GM21737 (cell line): Measurements from ENCODE around the gene OASL.
A peak's percentile ranks its signal among the peaks of the same experiment; 100 is the strongest.

ENCODE experiments used
- ATAC-seq: cut with Tn5 transposase; IDR thresholded peaks from one replicate; pipeline ENCODE4 v1.9.1; 2021; ENCODE audit warnings: mild to moderate bottlenecking, moderate library complexity; ENCODE audit not compliant: unreplicated experiment

OASL gene

GRCh38 chr12:121015825-121016766 lies 22.9 kb downstream of the OASL start, which contains the start of gene C12orf43:
C12orf43 (minus strand) TSS chr12:121016487; CDS start chr12:121016474, 13 bp downstream.
- ATAC-seq: peak; percentile 93

- ATAC-seq: no peak
Measured at GRCh38 chr12:121013715-121014114, 25.3 kb downstream of the OASL start.

GRCh38 chr12:121011820-121012219 lies 27.2 kb downstream of the OASL start:
- ATAC-seq: no peak

- no peak for ATAC-seq
Measured at GRCh38 chr12:121010860-121011259, 28.2 kb downstream of the OASL start.

GRCh38 chr12:121009741-121010140 lies 29.3 kb downstream of the OASL start:
- no peak for ATAC-seq

DNA sequence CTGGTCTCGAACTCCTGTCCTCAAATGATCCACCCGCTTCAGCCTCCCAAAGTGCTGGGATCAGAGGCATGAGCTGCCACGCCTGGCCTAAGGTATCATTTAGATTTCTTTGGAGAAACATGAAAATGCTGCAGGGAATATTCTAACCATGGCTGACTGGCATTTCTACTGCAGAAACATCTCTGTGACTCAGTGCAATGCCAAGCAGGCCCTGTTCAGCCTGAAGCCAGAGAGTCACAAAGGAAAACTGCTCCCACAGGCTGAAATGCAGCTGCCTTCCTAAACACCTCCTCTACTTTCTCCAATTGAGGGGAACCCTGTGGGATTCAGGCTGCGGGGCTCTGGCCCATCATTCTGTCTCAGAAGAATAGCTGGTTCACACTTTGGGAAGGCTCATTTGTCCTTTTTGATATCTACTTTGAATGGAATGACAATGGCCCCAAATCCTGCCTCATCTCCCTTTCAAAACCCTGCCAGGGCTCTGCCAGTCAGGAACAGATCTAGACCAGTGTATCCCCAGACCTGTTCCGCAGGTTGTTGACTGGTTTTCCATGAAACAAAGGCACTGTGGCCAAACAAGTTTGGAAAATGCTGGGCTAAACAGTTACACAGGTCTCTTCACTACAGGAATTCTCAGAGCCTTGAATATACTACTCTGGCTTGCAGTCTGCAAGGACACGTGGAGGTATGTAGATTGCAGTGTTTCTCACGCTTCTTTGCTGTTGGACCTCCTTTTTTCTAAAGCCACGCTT lies 30.5 kb downstream of the OASL start:
- no peak for ATAC-seq

- ATAC-seq: no peak
Measured at GRCh38 chr12:121005346-121005815, 33.7 kb downstream of the OASL start.

DNA sequence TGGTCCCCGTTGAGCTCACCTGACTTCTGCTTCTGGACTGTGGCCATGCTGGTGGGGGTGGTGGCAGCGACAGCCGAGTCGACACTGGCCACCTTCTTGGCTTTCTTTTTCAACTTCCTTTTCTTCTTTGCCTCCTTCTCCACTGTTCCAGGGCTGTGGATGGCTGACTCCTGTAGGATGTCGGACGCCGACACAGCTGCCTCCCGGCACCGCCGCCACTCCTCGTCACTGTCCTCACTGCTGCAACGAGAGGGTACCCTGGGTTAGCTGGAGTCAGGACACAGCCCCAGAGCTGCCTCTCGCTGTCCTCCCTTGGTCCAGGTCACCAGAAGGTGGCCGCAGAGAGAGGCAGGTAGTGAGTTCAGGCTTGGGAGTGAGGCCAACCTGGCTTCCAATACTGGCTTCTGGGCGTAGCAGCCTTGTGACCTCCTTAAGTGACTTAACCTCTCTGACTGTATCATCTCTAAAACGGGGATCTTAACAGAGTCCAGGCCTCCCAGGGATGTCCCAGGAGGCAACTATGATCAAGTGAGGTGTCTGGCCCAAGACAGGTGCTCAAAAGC lies 34.7 kb downstream of the OASL start:
- ATAC-seq: no peak

- no peak for ATAC-seq
Measured at GRCh38 chr12:121003650-121004049, 35.4 kb downstream of the OASL start.

DNA sequence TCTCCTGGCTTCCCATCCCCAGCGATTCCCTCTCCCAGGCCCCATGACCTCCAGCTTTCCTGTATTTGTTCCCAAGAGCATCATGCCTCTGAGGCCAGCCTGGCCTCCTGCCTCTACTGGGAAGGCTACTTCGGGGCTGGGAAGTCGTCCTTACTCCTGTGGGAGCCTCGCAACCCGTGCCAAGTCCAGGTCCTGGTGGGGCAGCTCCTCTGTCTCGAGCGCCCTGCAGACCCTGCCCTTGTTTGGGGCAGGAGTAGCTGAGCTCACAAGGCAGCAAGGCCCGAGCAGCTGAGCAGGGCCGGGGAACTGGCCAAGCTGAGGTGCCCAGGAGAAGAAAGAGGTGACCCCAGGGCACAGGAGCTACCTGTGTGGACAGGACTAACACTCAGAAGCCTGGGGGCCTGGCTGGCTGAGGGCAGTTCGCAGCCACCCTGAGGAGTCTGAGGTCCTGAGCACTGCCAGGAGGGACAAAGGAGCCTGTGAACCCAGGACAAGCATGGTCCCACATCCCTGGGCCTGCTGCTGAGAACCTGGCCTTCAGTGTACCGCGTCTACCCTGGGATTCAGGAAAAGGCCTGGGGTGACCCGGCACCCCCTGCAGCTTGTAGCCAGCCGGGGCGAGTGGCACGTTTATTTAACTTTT lies 37.1 kb downstream of the OASL start:
- ATAC-seq: no peak

DNA sequence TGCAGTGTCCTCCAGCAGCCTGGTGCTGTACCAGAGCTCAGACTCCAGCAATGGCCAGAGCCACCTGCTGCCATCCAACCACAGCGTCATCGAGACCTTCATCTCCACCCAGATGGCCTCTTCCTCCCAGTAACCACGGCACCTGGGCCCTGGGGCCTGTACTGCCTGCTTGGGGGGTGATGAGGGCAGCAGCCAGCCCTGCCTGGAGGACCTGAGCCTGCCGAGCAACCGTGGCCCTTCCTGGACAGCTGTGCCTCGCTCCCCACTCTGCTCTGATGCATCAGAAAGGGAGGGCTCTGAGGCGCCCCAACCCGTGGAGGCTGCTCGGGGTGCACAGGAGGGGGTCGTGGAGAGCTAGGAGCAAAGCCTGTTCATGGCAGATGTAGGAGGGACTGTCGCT lies 38.0 kb downstream of the OASL start:
- no peak for ATAC-seq

GRCh38 chr12:121000530-121000929 lies 38.5 kb downstream of the OASL start:
- no peak for ATAC-seq

DNA sequence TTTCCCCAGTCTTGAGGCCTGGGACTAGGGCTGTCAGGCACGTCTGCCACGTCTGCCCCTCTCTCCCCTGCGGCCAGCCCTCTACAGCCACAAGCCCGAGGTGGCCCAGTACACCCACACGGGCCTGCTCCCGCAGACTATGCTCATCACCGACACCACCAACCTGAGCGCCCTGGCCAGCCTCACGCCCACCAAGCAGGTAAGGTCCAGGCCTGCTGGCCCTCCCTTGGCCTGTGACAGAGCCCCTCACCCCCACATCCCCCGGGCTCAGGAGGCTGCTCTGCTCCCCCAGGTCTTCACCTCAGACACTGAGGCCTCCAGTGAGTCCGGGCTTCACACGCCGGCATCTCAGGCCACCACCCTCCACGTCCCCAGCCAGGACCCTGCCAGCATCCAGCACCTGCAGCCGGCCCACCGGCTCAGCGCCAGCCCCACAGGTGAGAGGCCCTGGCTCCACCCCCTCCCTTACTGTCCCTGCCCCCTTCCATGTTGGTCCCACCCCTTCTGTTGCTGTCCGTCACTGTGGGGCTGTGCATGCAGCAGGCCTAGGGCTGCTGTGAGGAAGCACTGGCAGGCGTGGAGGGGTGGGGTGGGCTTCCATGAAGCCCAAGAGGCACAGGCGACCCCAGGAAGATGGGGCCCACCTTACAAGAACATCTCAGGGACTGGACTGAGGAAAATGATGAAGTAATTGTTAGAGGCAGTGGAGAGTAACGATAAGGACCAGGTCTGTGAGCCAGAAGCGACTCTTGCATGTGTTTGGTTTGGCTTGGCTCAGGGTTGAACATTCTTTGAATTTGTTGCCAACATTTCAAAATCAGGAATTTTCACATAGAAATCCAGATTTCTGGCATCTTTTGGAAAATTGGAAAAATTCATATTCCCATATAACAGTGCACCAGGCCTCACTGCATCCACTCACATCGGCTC lies 39.6 kb downstream of the OASL start:
- no peak for ATAC-seq

DNA sequence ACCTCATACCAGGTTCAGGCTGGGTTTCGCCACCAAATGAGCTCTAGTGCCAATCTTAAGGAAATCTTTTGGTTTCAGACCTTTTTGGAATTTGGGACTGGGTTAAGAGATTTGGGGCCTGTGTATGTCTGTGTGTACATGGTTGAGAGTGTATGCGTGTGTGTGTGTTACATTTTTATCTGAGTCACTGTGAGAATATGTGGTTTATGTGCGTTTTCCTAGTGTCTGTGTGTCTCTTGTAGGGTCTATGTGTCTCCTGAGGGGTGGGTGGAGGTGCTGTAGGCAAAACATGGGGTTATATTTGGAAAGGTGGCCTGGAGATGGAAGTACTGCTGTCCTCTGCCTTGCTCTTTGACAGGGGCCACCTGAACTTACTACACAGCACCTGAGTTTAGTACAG lies 40.6 kb downstream of the OASL start:
- no peak for ATAC-seq

GRCh38 chr12:120997448-120997847 lies 41.6 kb downstream of the OASL start:
- ATAC-seq: no peak

DNA sequence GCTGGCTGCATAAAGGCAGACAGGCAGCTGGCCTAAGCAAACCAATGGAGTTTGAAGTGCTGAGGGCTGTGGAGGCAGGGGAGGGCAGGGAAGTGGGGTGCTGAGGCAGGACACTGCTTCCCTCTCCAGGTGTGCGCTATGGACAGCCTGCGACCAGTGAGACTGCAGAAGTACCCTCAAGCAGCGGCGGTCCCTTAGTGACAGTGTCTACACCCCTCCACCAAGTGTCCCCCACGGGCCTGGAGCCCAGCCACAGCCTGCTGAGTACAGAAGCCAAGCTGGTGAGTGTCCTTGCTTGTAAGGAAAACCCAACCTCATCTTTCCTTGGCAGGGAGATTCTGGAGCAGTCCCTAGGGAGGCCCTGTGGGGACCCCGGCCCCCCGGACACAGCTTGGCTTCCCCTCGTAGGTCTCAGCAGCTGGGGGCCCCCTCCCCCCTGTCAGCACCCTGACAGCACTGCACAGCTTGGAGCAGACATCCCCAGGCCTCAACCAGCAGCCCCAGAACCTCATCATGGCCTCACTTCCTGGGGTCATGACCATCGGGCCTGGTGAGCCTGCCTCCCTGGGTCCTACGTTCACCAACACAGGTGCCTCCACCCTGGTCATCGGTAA lies 42.8 kb downstream of the OASL start:
- ATAC-seq: no peak

- no peak for ATAC-seq
Measured at GRCh38 chr12:120994589-120995337, 44.3 kb downstream of the OASL start.

DNA sequence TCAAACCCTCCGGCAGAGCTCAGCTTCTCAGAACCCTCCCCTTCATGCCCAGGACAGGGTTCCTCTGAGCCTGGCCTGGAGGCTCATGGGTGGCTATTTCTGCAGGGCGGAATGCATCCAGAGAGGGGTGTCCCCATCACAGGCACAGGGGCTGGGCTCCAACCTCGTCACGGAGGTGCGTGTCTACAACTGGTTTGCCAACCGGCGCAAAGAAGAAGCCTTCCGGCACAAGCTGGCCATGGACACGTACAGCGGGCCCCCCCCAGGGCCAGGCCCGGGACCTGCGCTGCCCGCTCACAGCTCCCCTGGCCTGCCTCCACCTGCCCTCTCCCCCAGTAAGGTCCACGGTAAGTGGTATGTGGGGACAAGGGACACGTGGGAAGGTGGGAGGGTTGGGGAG lies 45.0 kb downstream of the OASL start:
- ATAC-seq: no peak

DNA sequence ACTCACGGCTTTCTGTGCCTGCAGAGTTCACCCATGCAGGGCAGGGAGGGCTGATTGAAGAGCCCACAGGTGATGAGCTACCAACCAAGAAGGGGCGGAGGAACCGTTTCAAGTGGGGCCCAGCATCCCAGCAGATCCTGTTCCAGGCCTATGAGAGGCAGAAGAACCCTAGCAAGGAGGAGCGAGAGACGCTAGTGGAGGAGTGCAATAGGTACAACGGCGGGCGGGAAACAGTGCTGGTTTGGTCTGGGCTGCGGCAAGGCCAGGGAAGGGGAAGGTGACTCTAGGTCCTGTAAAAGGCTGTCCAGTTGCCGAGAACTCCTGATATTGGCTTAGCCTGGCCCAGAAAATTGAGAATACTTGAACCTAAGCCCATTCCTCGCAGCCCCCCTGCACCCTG lies 45.5 kb downstream of the OASL start:
- ATAC-seq: no peak
